Measurements from ENCODE around the gene C17orf67.

DNA sequence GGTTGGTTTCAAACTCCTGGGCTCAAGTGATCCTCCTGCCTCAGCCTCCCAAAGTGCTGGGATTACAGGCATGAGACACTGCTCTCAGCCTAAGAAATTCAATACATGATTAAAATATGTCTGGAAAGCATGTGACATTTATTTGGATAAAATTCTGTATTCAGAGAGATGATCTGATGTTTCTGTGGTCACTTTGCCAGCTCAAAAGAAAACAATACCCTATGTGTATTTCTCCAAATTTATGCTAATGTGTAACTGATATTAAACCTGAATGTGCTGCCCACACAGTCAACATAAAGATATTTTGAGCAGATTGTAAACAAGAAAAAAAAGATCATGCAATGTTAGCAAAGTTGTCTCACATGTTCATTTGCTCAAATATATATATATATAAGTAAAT lies 16.7 kb downstream of the C17orf67 start:
- TF ChIP-seq, protein P1, sequence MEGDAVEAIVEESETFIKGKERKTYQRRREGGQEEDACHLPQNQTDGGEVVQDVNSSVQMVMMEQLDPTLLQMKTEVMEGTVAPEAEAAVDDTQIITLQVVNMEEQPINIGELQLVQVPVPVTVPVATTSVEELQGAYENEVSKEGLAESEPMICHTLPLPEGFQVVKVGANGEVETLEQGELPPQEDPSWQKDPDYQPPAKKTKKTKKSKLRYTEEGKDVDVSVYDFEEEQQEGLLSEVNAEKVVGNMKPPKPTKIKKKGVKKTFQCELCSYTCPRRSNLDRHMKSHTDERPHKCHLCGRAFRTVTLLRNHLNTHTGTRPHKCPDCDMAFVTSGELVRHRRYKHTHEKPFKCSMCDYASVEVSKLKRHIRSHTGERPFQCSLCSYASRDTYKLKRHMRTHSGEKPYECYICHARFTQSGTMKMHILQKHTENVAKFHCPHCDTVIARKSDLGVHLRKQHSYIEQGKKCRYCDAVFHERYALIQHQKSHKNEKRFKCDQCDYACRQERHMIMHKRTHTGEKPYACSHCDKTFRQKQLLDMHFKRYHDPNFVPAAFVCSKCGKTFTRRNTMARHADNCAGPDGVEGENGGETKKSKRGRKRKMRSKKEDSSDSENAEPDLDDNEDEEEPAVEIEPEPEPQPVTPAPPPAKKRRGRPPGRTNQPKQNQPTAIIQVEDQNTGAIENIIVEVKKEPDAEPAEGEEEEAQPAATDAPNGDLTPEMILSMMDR (IDR thresholded peaks at IDR 0.05): no peak
- no peak for TF ChIP-seq ZFX (IDR thresholded peaks at IDR 0.05; ENCODE audit: borderline replicate concordance)

Data from 22Rv1 (cell line).